Ovary (tissue), 9 donors: ENCODE data around the gene CST8. TPM values are rescaled to one million over a fixed set of nuclear protein-coding genes. Genes with fewer than 3 reads are reported as not detected.
"Not testable (repeated sequence)": the region's sequence is repeated elsewhere in the genome, so short reads cannot be mapped to it uniquely, and the experiment has no call there.

Experiments
- DNase-seq, 5 donors: peaks; one replicate each; pipeline ENCODE4 v3.0.0-alpha.2; 2019 to 2020
- H3K27ac ChIP-seq, 2 donors: fragments of 200-600 bp; one replicate each; pipeline versions ENCODE4 v1.5.1 to v1.8.0; 2019 to 2022
- H3K27me3 ChIP-seq: fragments of 200-600 bp; one replicate; pipeline ENCODE4 v1.8.0; 2022
- H3K36me3 ChIP-seq: fragments of 200-600 bp; sonication (generic); one replicate; pipeline ENCODE4 v1.5.1; 2019
- H3K4me1 ChIP-seq: one replicate; pipeline ENCODE4 v1.8.1; 2013; ENCODE audit warnings: mild to moderate bottlenecking, moderate library complexity; ENCODE audit not compliant: insufficient read depth
- H3K4me3 ChIP-seq: fragments of 200-600 bp; sonication (generic); one replicate; pipeline ENCODE4 v1.5.1; 2017
- H3K9me3 ChIP-seq, 2 donors: fragments of 200-600 bp in 1 of 2; sonication (generic) in 1 of 2; one replicate each; pipeline versions ENCODE4 v1.5.1 to v1.8.1; 2013 to 2019; ENCODE audit warnings: mild to moderate bottlenecking in 1 of 2, moderate library complexity in 1 of 2
- CTCF ChIP-seq, 3 donors: fragments of 450-650 bp in 2 of 3; fragments of 200-600 bp in 1 of 3; IDR thresholded peaks; one replicate each; pipeline versions ENCODE4 v1.5.1 to v1.8.0; 2016 to 2022; ENCODE audit warnings: antibody characterized with exemption in 3 of 3, mild to moderate bottlenecking in 1 of 3
- EP300 ChIP-seq: sonication (generic); formaldehyde crosslinking; IDR thresholded peaks from one replicate; pipeline ENCODE4 v1.6.1; 2017; ENCODE audit warnings: antibody characterized with exemption
- POLR2A ChIP-seq: fragments of 450-650 bp; IDR thresholded peaks from one replicate; pipeline ENCODE4 v1.6.1; 2017; ENCODE audit warnings: antibody characterized with exemption, mild to moderate bottlenecking, moderate library complexity
- WGBS, 3 donors: extraction: QIAGEN DNeasy Blood & Tissue Kit in 1 of 3; methylation state at CpG; one replicate each; pipeline versions ENCODE4 v1.1.5 to v1.1.7; 2013 to 2017; 5-methylcytosine and 5-hydroxymethylcytosine counted together
- intact Hi-C, 4 donors: fragments of 100-400 bp; cut with DNase I; formaldehyde crosslinking; loops; one replicate each; pipeline versions ENCODE4 v1.11.0 to v1.15.1; 2022 to 2023
- polyA plus RNA-seq, 2 donors: library from polyadenylated mRNA; stranded (reverse); fragments of 200-250 nt in 1 of 2; fragments of 350-450 nt in 1 of 2; fragmentation: Illumina TruSeq in 1 of 2; extraction: RNeasy Lipid Tissue Mini Kit (QIAGEN cat#74804) in 1 of 2; gene quantifications; one replicate each; pipeline ENCODE4 v1.2.3, GENCODE V29; 2013 to 2014
- total RNA-seq, 7 donors: library from RNA; depleted of rRNA in 2 of 7; stranded (reverse); fragments of >200 nt in 2 of 7; fragmentation: NEBNext Ultra II Directional in 3 of 7; extraction: Animal tissue kit (Norgen Biotek cat#: 25700) in 3 of 7; gene quantifications; one replicate each; pipeline versions ENCODE4 v1.1.0 to v1.2.4, GENCODE V29; 2016 to 2023
- donor health status: DM: no; HTN: no; CAD: no; lungs with moderate emphysema.
- donor health status: DM: no; HTN: no; CAD: no.
- donor health status: Bipolar disorder and iron deficiency.
- donor health status: DM: yes; HTN: yes; CAD: no.
- donor health status: DM: no; HTN: no; CAD: no.
- donor health status: DM: yes; HTN: yes; CAD: no.

The CST8 gene
- total and polyA plus RNA-seq, 9 donors = not detected

- 78 to 80% (median 78%) methylated on average over 3 of the region's 3 CpGs for WGBS, 3 donors
- H3K27ac ChIP-seq = no peak overlapping the region
- TF ChIP-seq CTCF (IDR thresholded peaks at IDR 0.05) = no peak
- no peak for TF ChIP-seq POLR2A
- no peak for TF ChIP-seq EP300
- no peaks in the 10 kb centered on the region for H3K9me3 ChIP-seq
- intact Hi-C loops = no loop called here
- no peaks in the 10 kb centered on the region for H3K4me1 ChIP-seq
- H3K36me3 ChIP-seq = no peaks in the 10 kb centered on the region
- no peak for DNase-seq
- H3K27me3 ChIP-seq = no peaks in the 10 kb centered on the region
- H3K4me3 ChIP-seq = no peak overlapping the region
These were observed 31.3 kb upstream of the CST8 start for GRCh38 chr20:23459461-23460150.

- no peaks in the 10 kb centered on the region for H3K4me1 ChIP-seq
- 0 to 47% (median 37%) methylated on average over 1 of the region's 1 CpG for WGBS, 3 donors
- TF ChIP-seq POLR2A (no peak), CTCF (IDR thresholded peaks at IDR 0.05) (no peak), EP300 (no peak)
- H3K9me3 ChIP-seq = no peaks in the 10 kb centered on the region
- no peak for DNase-seq
- H3K36me3 ChIP-seq = no peaks in the 10 kb centered on the region
- no peak overlapping the region for H3K27ac ChIP-seq
- H3K4me3 ChIP-seq = no peak overlapping the region
- intact Hi-C loops = no loop called here
- H3K27me3 ChIP-seq = no peaks in the 10 kb centered on the region
These were observed 29.7 kb upstream of the CST8 start for GRCh38 chr20:23461180-23461579.

GRCh38 chr20:23466961-23467360 lies 24.0 kb upstream of the CST8 start:
- DNase-seq, H3K9me3 ChIP-seq, H3K27ac ChIP-seq, H3K4me1 ChIP-seq, intact Hi-C loops, H3K27me3 ChIP-seq, H3K4me3 ChIP-seq, H3K36me3 ChIP-seq: not testable (repeated sequence)
- 82 to 85% (median 84%) methylated on average over 3 of the region's 3 CpGs for WGBS, 3 donors

- DNase-seq = not testable (repeated sequence)
- WGBS, 3 donors = 61 to 73% (median 71%) methylated on average over 5 of the region's 5 CpGs
These were observed 18.6 kb upstream of the CST8 start for GRCh38 chr20:23472306-23472705.

GRCh38 chr20:23473293-23473692 lies 17.6 kb upstream of the CST8 start:
- H3K9me3 ChIP-seq, intact Hi-C loops: not testable (repeated sequence)

More at GRCh38 chr20:23472306-23472705, 18.6 kb upstream of the CST8 start:
- H3K27ac ChIP-seq, H3K4me1 ChIP-seq, H3K27me3 ChIP-seq, H3K9me3 ChIP-seq, H3K4me3 ChIP-seq, intact Hi-C loops, H3K36me3 ChIP-seq: not testable (repeated sequence)

GRCh38 chr20:23475395-23475794 lies 15.5 kb upstream of the CST8 start:
- Histone ChIP-seq H3K27ac (no peak overlapping the region), H3K9me3 (no peaks in the 10 kb centered on the region), H3K36me3 (no peaks in the 10 kb centered on the region), H3K4me1 (no peaks in the 10 kb centered on the region), H3K4me3 (no peak overlapping the region), H3K27me3 (no peaks in the 10 kb centered on the region)
- TF ChIP-seq POLR2A (no peak), EP300 (no peak), CTCF (IDR thresholded peaks at IDR 0.05) (no peak)
- WGBS, 3 donors = 77 to 89% (median 78%) methylated on average over 5 of the region's 5 CpGs
- intact Hi-C loops = no loop called here
- no peak for DNase-seq

More at GRCh38 chr20:23473293-23473692, 17.6 kb upstream of the CST8 start:
- 12 to 22% (median 16%) methylated on average over 2 of the region's 2 CpGs for WGBS, 3 donors
- H3K4me1 ChIP-seq, DNase-seq, H3K36me3 ChIP-seq, H3K27me3 ChIP-seq, H3K27ac ChIP-seq, H3K4me3 ChIP-seq: not testable (repeated sequence)
